ENCODE measurements around the gene CCDC194.

DNA sequence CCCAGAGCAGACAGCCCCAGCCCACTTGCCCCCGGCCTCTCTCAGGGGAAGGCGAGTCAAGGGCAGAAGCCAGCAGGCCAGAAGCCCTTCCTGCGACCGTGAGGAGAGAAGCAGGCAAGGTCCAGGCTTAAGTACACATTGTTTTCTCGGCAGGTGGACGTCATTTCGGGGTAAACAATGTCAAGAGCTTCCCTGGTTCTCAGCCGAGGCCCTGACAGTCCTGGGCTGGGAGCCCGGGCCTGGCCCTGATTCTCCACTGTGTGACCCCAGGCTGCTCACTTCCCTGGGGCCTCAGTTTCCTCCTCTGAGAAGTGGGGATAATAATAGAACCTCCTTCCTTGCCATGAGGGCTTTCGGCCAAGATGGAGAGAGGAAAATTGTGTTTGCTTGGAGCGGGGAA, 36.3 kb downstream of the CCDC194 start:
- no peak for TF ChIP-seq EZH2 (IDR thresholded peaks at IDR 0.05)
- no peak for TF ChIP-seq POLR2A (IDR thresholded peaks at IDR 0.05; ENCODE audit: borderline replicate concordance, extremely low read depth, insufficient read depth, insufficient read length)
- TF ChIP-seq, protein P1, sequence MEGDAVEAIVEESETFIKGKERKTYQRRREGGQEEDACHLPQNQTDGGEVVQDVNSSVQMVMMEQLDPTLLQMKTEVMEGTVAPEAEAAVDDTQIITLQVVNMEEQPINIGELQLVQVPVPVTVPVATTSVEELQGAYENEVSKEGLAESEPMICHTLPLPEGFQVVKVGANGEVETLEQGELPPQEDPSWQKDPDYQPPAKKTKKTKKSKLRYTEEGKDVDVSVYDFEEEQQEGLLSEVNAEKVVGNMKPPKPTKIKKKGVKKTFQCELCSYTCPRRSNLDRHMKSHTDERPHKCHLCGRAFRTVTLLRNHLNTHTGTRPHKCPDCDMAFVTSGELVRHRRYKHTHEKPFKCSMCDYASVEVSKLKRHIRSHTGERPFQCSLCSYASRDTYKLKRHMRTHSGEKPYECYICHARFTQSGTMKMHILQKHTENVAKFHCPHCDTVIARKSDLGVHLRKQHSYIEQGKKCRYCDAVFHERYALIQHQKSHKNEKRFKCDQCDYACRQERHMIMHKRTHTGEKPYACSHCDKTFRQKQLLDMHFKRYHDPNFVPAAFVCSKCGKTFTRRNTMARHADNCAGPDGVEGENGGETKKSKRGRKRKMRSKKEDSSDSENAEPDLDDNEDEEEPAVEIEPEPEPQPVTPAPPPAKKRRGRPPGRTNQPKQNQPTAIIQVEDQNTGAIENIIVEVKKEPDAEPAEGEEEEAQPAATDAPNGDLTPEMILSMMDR (IDR thresholded peaks at IDR 0.05 in 2 of 3, conservative IDR thresholded peaks at IDR 0.05 in 1 of 3; ENCODE audit: borderline replicate concordance in 1 of 3, insufficient read depth in 1 of 3, low read depth in 2 of 3, low read length in 2 of 3) = no peak
- TF ChIP-seq RAD21 (IDR thresholded peaks at IDR 0.05; ENCODE audit: low read depth) = no peak
- TF ChIP-seq ZNF274 (IDR thresholded peaks at IDR 0.05; ENCODE audit: low read depth, low read length) = no peak
- no peak for TF ChIP-seq EZH2phosphoT487 (IDR thresholded peaks at IDR 0.05; ENCODE audit: borderline replicate concordance)
- TF ChIP-seq EGR1 (IDR thresholded peaks at IDR 0.05; ENCODE audit: low read depth) = no peak
- TF ChIP-seq POLR2AphosphoS5 (IDR thresholded peaks at IDR 0.05; ENCODE audit: low read depth, low read length) = no peak
- no peak for TF ChIP-seq SIN3A (IDR thresholded peaks at IDR 0.05; ENCODE audit: low read depth)

Data from HCT116 (cell line).